GM18502 (cell line): Measurements from ENCODE around the gene ADGRV1.
"Not testable (repeated sequence)": the region's sequence is repeated elsewhere in the genome, so short reads cannot be mapped to it uniquely, and the experiment has no call there.

Experiments
- ATAC-seq: cut with Tn5 transposase; IDR thresholded peaks from one replicate; pipeline ENCODE4 v1.9.1; 2021; ENCODE audit warnings: mild to moderate bottlenecking; ENCODE audit not compliant: unreplicated experiment, poor library complexity

The ADGRV1 gene

DNA sequence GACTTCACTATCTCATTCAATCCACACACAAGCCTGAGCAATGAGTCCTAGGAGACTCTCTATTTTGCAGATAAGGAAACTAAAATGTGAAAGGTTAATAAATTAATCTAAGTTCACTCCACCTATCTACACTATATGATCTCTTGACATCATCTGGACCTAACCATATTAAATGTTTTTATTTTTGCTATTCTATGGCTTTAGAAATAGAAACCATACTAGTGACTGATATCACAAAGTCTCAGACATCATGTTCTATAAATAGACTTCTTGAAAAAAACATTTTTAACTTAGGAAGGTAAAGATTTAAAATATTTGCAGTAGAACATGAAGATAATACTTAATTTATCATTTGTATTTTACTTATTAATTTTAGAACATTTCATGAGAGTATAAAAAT, 9.4 kb upstream of the ADGRV1 start:
- no peak for ATAC-seq

DNA sequence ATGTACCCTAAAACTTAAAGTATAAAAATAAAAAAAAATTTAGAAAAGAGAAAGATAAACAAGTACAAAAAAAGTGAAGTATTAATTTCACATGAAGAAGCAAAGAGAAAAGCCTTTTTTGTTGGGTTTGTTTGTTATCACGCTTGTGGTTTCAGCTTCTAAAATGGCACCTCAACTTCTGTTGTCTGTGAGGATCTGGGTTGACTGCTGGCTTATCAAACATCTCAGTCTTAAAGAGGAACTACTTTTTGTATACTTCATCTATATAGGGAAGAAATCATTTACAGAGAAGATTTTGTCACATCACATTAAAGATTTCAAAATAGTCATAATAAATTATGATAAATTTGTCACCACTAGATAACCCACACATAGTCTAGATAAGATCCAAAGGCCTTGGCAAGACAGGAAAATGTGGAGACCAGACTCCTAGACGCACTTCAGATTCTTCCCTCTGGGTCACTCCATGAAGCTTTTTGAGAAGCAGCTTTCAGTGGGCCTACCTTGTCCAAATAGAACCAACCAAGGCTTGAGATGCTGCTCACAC, 8.8 kb upstream of the ADGRV1 start:
- no peak for ATAC-seq

DNA sequence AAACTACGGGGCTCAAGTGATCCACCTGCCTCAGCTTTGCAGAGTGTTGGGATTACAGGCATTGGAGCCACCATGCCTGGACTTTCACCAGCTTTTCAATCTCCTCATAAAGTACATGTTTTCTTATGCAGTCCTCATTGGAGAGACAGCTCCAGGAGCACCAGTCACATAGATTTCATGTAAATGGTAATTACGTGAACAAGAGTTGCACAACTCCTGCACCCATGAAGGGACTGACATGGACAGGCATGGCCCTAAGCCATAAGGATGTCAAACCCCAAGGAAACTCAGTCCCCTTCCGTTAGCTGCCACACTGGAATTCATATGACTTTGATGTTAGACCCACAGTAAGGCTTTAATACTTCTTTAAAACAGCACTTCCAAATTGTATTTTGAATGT, 7.6 kb upstream of the ADGRV1 start:
- ATAC-seq = no peak

DNA sequence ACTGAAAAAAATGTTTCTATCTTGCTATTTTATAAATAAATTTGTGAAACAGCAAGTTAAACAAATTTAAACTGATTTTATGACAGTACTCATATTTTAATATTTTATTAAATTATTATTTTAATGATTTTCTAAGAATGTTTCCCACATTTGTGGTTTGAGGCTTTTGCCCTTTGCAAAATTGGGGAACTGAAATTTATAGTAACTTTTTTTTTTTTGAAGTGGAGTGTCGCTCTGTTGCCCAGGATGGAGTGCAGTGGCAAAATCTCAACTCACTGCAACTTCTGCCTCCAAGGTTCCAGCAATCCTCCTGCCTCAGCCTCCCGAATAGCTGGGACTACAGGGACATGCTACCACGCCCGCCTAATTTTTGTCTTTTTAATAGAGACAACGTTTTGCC, 7.2 kb upstream of the ADGRV1 start:
- ATAC-seq = no peak

DNA sequence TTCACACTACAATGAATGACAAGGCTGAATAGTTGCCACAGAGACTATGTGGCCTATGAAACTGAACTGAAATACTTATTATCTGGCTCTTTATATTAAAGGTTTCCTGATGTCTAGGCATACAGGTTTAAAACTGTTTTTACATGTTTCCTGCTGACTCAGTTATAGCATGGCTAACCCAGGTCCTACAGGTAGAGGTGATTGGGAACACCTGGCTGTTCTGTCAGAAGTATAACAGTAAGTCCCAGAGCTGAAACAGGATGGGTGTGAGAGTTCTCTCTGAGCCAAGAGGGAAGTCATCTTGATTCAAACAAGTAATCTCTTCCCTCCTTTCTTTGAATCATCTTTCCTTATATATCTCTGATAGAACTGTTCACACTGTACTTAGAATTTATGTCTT, 4.9 kb upstream of the ADGRV1 start:
- no peak for ATAC-seq

DNA sequence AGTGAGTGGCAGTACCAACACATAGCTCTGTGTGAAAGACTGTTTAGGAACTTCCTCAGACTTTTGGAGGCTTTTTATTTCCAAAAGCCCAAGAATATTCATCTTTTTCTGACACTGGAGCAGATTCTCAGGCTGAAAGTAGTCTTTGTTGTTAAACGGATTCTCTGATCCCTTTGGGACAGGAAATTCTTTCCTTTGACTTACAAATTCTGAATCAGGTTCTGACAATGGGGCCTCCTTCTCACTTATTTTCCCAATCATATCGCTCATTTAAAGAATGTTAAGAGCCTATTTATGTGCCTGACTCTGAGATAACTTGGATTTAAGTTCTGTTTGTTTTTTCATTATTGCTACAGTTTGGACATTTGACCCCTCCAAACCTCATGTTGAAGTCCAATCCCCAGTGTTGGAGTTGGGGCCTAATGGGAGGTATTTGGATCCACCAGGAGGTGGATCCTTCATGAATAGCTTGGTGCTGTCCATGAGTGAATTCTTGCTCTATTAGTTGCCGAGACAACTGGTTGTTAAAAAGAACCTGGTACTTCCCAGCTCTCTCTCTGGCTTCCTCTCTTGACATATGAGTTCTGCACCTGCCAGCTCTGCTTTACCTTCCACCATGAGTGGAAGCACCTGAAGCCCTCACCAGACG, 4.1 kb upstream of the ADGRV1 start:
- ATAC-seq = no peak

DNA sequence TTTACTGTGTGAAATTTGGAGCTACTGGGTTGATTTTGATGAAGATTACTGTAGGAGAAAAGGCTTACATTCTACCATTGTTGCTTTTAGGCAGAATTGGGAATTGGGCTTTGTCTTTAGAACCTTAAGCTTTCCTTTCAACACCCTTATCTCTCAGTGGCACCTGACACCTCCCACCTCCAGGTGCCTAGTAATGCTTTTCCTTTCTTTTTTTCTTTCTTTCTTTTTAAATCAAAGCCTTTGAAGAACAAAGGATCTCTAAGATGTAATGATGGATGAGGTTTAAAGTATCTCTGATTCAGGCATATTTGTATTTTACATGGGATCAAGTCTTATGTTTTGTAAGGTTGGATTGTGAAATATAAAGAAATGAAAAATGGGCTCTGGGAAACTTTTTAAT, 2.9 kb upstream of the ADGRV1 start:
- no peak for ATAC-seq

DNA sequence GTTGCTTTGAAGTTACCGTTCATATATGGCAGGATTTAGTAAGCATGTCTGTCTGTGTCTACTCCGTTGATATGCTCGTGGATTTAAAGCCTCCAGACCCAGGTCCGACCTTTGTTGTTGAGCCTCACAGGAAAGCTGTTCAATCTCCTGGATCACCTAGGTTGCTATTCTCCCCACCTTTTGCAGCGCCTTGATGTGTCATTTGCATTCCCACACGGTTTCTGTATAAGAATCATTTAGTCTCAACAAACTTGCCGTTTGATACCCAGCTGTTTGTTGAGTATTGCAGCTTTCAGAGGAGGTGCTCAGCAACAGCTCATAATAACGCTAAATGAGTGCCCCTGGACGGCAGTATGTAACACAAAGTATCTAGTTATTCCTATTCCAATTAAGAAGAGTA, 1.2 kb upstream of the ADGRV1 start:
- no peak for ATAC-seq

DNA sequence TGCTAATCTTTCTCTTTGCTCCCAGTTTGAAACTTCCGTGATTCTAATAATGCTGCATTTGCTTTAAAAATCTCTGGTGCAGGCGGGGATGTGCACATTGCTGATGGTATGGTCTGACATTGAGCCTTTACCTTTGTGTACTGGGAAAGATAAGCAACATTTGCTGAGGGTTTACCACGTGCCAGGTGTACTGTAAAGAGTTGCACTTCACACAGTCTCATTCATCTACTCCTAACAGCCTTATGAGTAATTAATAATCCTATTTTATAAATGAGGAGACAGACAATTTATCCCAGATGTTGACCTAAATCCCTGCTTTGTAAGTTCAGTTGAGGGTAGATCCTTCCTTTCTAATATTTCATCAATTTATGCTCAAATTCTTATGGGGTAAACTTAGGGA, 726 bp upstream of the ADGRV1 start:
- no peak for ATAC-seq

DNA sequence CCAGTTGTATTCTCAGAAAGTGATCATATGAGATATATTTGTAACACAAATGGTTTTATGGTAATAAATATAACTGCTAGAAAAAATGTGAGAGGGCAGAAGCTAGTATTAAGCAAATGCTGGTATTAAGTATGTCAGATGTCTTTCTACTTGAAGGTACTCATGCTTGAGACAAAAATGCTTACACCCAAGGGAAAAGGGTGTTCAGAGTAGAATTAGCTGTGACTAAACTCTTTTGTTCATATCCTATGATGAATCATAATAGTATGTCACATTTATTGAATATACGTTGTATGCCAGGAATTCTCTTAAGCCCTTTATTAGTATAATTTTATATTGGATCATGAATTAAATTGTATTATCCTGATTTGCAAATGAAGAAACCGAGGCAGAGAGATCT, 2.2 kb downstream of the ADGRV1 start:
- ATAC-seq = no peak

DNA sequence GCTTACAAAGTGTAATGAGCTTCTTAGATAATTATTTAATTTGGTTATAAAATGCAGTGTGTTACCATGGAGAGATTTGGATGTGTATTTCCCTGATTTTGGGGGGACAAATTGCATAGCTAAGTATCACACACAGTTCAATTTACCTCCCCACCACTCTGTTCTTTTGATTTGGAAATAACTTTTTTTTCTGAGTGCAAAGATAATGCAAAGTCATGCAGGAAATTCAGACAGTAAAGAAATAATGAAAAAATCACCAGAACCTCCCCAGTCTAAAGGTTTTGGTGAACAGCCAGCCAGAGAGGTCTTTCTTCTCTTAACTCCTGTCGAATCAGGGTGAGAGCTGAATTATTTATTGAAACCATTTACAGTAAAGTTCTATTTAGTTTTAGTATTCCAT, 3.2 kb downstream of the ADGRV1 start:
- no peak for ATAC-seq

DNA sequence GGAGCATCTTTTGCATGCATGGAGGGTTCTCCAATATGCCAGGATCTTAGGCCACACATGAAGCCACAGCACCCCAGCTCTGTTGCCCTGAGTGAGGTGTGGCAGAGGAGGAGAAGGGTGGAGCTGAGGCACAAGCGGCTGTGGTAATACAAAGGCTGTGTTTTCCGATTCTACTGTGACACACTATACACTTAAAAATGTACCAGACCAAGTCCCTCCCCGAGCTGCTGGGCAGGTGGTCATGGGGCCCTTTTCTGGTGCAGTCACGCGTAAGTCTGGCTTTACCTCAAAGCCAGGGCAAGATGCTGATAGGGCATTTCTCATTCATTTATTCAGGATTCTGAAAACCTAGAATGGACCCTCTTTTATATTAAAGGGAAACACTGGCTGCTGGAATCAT, 3.7 kb downstream of the ADGRV1 start:
- ATAC-seq = no peak

DNA sequence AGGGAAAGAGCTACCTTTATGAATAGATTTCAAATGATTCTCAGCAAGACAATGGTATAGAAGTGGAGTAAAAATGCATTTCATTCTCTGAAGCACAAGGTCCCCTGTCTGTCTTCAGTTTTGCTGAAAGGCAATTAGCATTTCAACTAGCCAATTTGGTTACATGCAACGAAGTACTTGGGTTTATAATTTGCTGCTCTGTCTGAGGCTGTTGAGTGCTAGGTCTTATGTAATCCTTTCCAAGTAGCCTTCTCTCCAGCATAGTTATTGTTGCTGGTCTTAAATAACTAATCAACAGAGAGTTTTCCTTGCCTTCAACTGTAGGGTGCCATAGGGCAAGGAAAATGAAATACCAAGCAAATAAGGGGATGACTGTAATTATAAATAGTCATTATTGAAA, 4.5 kb downstream of the ADGRV1 start:
- no peak for ATAC-seq

DNA sequence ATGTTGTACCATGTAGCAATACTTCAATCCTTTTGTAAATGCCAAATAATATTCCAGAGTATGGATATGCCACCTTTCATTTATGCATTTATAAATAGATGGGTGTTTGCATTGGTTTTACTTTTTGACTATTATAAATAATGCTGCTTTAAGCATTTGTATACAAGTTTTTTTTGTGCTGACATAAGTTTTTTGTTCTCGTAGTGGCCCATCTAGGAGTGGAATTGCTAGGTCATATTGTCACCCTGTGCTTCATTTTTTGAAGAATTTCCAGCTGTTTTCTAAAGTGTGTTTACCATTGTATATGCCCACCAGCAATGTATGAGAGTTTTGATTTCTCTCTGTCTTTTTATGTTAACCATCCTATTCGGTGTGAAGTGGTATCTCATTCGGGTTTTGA, 6.9 kb downstream of the ADGRV1 start:
- no peak for ATAC-seq

DNA sequence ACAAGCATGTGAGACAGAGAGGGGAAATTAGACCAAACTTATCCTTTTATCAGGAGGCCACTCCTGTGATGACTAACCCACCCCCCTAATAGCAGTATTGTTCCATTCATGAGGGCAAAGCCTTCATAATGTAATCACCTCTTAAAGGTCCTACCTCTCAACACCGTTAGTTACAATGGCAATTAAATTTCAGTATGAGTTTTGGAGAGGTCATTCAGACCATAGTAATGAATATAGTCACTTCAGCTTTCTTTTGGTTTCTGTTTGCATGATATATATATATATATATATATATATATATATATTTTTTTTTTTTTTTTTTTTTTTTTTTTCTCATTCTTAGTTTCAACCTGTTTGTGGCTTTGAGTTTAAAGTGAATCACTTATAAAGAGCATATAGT, 10.5 kb downstream of the ADGRV1 start:
- ATAC-seq = no peak

DNA sequence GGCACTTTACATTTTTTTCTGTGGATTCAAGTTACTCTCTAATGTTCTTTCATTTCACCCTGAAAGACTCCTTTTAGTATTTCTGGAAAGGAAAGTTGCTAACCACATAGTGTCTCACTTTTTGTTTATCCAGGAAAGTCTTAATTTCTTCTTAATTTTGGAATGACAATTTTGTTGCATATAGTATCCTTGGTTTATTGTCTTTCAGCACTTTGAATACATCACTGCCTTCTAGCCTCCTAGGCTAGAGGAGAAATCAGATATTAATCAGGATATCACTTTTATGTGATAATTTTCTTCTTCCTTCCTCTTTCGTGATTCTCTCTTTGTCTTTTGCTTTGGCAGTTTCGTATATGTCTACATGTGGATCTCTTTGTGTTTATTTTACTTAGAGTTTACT, 11.4 kb downstream of the ADGRV1 start:
- no peak for ATAC-seq

DNA sequence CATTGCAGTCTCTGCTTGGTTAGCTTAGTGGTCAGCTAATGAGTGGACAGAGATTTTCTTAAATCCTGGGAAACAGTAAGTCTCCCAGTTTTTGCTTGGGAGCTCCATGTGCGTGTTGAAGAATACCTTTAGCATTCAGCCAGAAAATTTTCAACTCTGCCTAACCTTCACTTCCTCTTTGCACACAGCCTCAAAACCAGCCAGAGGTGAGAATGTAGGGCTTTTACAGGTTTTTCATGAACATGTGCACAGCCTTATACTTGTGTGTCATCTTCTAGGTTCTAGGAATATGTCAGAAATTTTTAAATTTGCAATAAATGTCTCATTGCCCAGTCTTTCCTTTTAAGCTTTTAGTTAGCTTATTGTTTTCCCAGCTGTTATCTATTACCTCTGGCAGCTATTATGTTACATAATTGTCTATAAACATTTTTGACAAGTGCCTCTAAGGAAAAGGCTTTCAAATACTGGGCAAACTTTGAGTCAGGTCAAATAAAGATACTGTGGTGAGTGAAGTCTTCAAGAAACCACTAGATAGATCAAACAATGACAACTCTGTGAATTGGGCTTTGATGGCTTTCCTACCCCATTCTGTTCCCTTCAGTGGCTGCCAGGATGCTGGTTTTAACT, 12.7 kb downstream of the ADGRV1 start:
- no peak for ATAC-seq

DNA sequence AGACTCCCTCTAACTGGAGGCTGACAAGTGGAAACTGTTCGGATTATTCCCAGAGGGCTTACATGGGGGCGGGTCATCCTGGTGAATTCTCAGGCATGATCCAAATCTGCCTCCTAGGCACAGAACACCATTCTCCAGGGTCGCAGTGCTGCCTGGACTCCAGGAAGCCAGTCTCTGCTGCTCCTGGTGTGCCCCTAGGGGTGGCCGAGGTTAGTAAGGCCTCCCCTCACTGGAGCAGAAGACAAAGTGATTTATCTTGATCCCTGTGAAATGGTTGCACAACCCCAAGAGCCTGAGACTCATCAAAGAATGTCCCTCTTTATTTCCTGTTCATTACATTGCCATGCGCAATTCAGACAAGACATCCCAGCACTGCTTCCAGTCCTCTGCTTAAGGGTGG, 17.1 kb downstream of the ADGRV1 start:
- ATAC-seq = no peak

DNA sequence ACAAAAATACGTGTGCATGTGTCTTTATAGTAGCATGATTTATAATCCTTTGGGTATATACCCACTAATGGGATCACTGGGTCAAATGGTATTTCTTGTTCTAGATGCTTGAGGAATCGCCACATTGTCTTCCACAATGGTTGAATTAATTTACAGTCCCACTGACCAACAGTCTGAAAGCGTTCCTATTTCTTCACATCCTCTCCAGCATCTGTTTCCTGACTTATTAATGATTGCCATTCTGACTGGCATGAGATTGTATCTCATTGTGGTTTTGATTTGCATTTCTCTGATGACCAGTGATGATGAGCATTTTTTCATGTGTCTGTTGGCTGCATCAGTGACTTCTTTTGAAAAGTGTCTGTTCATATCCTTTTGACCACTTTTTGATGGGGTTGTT, 18.0 kb downstream of the ADGRV1 start:
- ATAC-seq = not testable (repeated sequence)

DNA sequence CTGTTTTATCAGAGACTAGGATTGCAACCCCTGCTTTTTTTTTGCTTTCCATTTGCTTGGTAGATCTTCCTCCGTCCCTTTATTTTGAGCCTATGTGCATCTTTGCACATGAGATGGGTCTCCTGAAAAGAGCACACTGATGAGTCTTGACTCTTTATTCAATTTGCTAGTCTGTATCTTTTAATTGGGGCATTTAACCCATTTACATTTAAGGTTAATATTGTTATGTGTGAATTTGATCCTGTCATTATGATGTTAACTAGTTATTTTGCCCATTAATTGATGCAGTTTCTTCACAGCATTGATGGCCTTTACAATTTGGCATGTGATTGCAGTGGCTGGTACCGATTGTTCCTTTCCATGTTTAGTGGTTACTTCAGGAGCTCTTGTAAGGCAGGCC, 21.3 kb downstream of the ADGRV1 start:
- ATAC-seq = not testable (repeated sequence)

DNA sequence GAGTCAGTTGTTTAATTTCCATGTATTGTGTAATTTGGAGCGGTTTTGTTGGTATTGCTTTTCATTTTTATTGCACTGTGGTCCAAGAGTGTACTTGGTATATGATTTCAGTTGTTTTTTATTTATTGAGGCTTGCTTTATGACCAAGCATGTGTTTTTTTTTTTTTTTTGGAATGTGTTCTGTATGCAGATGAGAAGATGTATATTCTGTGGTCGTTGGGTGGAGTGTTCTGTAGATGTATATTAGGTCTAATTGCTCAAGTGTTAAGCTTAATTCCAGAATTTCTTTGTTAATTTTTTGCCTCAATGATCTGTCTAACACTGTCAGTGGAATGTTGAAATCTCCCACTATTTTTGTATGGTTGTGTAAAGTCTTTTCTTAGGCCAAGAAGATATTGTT, 23.4 kb downstream of the ADGRV1 start:
- ATAC-seq = no peak

DNA sequence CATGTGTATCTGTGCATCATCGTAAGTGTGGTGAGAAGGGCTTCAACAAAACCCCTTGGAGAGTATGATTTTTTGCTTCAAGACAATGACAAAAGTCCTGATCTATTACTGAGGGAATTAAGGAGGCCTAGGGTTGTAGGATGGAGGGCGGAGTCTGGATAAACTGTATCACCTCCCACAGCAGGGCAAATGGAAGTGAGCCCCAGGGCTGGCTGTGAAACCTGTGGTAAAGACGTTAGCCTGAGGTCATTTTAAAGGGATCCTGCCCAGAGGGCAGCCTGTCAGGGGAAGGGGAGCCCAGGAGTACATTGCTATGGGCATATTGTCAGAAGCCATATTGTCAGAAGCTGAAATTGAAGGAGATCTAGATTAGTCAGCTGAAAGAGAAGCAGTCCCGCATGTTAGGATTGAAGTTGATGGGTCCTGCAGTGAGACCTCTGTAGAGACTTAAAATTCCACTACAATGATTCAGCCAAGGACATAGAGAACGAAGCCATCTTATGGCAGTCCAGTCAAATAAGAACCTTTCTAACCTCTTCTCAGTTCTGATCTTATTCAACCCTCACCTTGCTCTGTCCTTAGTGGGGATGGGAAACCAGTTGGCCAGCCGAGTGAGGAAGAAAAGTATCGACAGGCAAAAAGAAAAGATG, 26.9 kb downstream of the ADGRV1 start:
- ATAC-seq = no peak
